HG03442 (cell line): Measurements from ENCODE around the gene LAMA5.

Experiments
- ATAC-seq: cut with Tn5 transposase; IDR thresholded peaks from one replicate; pipeline ENCODE4 v1.9.1; 2021; ENCODE audit warnings: mild to moderate bottlenecking, moderate library complexity; ENCODE audit not compliant: unreplicated experiment

LAMA5 gene

DNA sequence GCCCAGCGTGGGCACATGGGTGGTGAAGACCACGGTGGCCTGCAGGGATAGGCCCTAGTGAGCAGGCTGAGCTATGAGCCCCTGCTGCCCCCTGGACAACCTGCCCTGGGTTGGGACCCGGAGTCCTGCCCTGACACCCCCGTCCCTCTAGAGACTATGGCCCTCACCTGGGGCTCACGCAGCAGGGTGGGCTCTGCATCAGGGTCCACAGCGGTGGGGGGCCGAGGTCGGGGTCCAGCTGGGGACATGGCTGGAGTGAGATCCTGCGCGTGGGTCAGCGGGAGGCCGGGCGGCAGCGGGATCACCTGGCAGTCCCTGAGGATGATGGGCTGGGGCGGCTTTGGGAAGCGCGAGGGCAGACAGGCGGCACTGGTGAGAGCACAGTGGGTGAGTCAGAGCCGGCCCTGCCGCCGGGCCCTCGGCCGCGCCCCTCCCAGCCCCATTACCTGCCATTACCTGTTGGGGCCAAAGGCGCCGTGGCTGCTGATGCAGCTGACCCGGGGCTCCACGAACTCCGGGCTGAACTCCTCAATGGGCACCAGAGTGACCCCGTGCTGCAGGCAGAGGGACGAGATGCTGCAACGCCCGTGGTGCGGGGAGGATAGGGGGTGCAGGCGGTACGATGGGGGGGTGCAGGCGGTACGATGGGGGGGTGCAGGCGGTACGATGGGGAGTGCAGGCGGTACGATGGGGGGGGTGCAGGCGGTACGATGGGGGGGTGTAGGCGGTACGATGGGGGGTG is 36.4 kb downstream of the LAMA5 start:
- ATAC-seq: no peak

DNA sequence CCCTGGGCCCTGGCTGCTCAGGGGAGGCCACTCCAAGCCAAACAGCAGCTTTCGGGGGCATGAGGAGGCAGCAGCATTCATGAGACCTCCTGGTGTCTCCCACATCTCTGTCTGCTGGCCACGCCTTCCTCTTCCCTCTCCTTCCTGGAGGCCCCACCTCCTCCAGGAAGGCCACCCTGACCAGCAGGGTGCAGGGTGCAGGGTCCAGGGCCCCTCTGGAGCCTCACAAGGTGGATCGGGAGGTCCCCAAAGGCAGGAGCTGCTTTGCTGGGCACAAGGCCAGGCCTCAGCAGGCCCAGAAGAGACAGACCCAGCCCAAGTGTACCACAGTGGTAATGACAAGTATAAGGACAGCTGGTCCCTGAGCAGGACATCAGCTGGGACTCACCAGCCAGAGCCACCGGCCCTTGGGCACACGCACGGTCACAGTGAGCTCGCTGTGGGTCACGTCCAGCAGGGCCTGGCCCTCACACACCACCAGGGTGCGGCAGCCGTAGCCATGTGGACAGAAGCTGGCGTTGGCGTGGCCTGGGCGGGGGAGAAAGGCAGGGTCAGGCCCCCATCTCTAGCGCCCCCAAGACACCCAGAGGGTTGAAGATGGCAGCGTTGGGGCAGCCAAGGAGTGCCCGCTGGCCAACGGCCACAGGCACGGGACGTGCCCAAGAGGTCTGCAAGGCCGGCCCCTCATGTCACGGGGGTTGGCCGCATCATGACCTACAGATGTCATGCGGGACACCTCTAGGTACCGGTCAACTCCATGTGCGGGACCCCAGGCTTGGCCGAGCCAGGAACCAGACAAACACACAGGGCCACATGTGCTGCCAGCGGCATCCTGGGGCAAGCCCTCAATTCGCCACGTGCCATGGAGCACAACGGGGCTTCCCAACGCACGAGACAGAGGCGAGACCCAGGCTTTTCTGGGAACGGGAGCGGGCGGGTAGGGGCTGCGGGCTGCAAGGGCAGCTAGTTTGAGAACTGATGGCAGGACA is 37.4 kb downstream of the LAMA5 start:
- ATAC-seq: no peak

DNA sequence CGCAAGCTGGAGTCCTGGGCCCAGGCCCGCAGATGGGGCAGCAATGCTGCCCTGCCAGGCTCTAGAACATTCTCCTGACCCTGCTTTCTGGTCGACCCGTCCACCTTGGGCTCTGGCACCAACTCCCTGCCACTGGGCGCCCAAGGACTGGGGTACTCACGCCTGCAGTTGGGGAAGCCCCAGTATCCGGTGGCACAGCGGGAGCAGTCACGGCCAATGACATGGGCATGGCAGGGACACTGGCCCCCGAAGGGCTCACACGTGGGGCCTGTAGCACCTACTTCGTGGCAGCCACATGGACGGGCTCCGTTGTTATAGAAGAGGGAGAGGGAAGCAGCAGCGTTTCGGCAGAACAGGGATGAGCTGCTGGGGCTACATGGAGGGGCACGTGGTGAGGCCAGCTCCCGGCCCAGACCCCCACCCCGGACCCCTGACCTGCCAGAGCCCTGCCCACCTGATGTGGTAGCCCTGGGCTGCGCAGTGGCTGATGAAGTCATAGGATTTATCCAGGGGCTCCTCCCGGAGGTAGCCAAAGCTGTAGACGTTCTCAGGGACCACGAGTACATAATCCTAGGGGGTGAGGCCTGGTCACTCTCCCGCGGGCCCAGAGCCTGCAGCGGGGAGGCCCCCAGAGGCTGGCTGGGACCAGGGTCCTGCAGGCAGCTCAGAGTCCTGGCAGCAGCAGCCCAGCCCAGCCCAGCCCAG is 38.3 kb downstream of the LAMA5 start:
- no peak for ATAC-seq

DNA sequence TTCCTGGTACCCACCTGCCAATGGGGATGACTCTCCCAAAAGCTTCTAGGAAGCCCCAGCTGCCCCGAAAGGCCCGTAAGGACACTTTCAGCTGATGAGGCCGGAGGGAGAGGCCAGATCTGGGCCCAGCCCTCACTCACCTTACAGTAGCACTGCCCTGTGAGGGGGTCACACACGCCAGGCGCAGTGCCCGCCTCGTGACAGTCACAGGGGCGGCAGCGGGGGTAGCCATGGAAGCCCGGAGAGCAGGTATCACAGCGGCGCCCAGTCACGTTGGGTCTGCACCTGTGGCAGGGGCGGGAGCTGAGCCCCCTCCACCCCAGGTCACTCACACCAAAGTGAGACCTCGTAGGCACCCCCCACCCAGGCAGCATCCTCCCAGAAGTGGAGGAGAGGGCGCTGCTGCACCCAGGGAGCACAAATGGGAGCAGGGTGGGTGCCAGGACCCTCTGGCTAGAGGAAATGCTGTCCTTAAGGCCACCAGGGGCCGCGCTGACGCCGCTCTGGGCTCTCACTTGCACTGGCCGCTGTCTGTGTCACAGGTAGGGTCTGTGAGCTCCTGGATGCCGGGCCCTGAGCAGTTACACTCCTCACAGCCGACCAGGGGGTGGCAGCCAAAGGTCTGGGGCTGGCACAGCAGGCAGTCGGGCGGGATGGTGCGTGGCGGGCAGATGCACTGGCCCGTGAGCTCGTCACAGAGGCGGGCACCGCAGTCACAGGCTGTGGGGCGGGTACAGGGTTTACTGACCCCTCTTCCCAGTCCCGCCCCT is 39.2 kb downstream of the LAMA5 start:
- ATAC-seq: no peak

DNA sequence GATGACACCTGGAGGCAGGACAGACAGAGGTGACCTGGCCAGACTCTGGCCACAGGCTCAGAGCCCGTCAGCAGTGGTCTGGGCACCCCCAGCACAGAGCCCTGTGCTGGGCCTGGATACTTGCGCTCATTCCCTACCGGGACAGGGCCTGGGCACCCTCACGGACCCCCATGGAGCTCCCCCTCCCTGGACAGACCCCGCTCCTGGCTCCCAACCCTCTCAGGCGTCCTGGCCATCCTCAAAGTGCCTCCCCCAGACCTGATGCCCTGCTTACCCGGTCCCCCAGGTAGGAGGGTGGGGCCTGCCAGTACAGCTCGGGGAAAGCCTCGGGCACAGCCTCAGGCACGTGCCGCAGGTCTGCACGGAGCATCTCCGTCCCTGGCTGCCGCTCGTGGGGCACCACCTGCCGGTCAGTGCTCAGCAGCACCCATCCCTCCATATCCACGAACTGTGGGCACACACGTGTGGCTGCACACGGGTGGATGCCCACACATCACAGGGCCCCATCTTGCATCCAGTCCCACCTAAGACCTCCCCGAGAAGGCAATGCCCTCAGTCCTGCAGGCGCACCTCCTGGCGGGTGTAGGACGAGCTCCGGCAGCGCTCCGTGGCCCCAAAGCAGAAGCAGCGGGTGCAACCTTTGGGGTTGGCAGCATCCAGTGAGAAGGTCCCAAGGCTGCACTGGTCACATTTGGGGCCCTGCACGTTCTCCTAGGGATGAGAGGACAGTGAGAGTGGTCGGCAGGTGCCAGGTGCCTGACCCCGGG is 40.0 kb downstream of the LAMA5 start:
- ATAC-seq: no peak

DNA sequence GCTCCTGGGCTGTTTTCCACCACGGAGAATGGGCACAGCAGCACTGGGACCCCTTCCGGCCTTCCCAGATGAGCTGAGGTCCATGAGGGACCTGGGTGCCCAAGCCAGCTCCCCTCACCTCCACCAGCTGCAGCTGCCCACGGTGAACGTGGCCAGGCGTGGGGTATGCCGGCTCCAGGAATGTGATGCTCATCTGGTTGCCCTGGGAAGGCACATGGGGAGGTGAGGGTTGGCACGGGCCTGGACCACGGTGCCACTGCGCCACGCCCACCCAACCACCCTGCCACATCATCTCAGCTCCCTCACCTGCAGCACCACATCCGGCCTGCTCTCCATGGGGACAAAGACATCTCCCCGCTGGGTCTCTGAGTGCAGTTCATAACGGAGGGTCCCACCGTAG is 40.6 kb downstream of the LAMA5 start:
- ATAC-seq: no peak

DNA sequence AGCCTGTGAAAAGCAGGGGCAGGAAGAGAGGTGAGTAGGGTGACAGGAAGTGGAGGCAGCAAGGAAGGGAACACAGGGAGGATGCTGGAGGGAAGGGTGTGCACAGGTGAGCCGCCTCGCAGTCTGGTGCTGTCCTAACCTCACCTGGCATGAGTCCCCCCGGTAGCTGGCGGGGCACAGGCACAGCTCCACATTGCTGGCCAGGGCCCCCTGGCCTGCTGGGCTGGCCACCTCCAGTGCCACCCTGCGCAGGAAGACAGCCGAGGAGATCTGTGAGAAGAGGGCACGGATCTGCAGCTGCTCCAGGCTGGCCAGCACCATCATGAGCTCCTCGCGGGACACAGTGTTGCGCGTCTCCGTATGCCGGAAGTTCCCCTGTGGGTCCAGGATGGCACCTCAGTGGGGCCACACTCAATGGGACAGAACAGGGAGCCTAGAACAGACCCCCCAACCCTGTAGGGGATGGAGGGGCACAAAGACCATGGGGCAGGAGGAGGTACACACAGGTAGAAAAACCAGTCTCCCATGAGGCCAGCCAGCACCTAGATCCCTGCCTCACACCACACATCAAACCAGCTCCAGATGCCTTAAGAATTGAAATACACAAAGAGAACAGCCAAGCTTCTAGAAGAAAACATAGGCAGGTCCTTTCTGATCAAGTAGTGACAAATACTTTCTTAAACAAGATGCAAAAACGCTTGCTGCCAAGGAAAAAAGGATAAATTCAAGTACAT is 41.8 kb downstream of the LAMA5 start:
- ATAC-seq: no peak

DNA sequence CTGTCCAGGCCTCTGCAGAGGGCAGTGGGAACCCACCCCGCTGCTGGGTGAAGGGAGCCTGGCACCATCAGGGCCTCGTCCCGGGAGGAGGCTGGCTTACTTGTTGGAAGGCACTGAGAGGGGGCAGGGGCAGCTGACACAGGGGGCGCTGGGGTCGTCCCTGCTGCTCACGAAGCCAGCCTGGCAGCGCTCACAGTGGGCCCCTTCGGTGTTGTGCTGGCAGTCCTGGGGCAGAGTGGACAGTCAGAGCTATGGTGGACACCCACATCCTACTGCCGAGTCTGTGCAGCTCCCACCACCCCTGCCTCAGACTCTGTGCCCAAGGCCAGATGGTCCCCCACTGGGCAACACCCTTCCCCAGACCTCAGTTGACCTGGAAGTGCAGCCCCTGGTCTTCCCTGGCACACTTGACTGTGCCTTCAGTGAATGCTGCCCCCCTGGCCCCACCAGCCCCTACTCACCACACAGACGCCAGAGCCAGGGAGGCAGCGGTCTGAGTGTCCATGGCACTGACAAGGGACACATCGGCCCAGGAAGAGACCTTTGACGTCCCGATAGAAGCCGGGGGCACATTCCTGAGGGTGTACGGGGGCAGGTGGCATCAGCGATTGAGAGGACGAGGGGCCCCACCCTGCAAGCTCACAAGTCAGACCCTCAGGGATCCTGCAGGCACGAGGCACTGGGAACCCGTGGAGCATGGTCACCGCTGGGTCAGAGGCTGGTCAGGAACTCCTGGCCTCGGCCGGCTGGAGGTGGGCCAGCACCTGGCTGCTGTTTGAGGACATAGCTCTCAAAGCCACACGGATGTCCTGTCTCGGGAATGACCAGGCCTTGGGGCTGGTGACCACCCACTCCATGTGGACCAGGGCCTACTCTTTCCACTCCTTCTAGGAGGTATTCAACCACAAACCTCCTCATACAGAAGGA is 42.9 kb downstream of the LAMA5 start:
- no peak for ATAC-seq

DNA sequence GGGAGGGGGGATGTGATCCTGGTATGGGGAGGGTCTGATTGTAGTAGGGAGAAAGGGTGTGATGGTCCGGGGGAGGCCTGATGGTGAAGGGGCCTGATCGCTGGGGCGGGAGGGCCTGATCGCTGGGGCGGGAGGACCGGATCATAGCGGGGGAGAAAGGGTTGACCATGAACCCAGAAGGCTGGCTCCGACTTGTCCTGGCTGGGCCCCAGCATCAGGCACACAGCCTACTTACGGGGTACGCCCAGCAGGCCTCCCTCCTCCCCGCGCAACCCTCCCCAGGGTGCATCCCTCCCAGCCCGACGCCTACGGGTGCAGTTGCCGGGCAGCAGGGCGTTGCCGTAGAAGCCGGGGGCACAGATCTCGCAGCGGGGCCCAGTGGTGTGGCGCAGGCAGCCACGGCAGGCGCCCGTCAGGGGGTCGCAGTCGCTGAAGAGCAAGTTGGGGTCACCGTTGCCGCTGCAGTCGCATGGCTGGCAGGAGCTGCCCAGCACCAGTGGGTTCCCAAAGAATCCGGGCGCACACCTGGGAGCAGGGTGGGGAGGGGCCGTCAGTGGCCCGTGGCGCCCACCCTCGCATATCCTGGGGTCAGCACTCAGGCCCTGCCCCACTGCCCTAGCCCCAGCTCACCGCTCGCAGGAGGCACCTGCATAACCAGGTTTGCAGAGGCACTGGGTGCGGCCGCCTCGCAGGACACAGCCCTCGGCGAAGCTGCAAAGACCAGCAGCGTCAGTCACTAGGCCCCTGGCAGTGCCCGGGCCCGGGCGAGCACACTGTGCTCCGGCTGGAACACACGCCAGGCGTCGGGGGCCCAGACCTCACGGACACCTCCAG is 43.7 kb downstream of the LAMA5 start:
- ATAC-seq: no peak

DNA sequence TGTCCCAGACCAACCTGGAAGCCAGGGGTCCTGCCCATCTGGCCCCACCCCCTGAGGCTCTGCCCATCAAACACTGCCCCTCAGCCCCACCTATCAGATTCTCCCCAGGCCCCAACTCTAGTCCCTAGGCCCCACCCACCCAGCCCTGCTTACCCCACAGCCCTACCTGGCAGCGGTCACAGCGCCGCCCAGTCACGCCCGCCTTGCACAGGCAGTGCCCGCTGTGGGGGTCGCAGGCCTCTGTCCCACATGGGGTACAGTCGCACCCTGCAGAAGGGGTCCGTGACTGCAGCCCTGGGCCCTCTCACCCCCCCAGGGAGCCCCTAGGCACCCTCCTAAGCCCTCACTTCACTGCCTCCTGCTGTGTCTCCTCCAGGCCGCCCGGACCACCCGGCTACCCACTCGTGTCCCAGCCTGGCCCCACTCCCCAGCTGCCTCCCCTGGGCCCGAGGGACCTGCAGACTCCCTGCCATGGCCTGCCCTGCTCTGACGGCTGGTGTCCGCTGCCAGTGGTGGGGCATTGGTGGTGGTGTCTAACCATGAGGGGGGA is 44.5 kb downstream of the LAMA5 start:
- ATAC-seq: no peak

DNA sequence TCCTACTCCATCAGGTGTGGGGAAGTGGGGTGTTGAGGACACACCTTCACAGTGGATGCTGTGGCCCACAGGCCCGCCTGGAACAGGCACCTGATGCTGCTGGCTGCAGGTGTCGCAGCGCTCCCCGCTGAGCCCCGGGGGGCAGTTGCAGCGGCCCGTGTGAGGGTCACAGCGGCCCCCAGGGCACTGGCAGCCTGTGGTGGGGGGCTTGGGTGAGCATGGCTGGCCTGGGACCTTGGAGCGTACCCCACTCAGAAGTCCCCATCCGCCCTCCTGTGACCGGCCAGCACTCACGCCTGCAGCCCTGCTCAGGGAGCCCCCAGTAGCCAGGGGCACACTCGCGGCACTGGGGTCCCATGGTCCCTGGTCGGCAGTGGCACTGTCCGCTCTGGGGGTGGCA is 45.1 kb downstream of the LAMA5 start:
- no peak for ATAC-seq

DNA sequence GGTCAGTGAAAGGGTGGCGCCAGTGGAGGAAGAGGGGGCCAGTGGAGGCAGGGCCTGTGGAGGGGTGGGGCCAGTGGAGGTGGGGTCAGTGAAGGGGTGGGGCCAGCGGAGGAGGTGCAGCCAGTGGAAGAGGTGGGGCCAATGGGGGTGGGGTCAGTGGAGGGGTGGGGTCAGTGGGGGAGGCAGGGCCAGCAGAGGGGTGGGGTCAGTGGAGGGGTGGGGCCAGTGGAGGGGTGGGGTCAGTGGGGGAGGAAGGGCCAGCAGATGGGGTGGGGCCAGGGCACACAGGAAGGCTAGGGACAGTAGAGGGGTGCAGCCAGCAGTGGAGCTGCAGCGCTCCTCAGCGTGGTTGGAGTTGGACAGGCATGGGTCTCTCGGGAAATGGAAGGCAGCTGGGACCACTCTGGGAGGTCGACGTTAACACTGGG is 45.6 kb downstream of the LAMA5 start:
- no peak for ATAC-seq

DNA sequence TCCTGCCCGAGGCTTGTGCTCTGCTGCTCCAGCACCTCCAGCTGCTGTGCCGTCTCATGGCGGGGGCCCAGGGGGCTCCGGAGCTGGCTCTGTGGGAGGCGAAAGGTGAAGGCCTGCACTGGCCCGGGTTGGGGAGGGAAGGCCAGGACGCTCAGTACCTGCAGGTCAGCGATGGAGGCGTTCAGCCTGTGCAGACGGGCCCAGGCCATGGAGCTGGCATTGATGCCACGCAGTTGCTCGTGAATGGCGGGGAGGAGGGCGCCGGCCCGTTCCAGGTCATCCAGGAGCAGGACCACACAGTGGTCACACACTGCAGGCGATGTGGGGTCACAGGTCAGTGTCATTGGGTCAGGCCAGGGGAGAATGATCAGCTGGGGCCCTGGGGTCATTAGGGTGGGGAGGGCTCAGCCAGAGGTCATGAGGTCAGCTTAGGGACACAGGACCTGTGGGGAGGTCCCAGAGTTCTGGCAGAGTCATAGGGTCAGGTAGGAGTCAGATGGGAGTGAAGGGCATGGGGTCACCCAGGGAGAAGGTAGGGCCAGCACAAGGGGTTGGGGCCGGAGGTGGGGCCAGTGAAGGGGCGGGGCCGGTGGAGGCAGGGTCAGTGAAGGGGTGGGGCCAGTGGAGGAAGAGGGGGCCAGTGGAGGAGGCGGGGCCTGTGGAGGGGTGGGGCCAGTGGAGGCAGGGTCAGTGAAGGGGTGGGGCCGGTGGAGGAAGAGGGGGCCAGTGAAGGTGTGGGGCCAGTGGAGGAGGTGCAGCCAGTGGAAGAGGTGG is 46.3 kb downstream of the LAMA5 start:
- ATAC-seq: no peak

DNA sequence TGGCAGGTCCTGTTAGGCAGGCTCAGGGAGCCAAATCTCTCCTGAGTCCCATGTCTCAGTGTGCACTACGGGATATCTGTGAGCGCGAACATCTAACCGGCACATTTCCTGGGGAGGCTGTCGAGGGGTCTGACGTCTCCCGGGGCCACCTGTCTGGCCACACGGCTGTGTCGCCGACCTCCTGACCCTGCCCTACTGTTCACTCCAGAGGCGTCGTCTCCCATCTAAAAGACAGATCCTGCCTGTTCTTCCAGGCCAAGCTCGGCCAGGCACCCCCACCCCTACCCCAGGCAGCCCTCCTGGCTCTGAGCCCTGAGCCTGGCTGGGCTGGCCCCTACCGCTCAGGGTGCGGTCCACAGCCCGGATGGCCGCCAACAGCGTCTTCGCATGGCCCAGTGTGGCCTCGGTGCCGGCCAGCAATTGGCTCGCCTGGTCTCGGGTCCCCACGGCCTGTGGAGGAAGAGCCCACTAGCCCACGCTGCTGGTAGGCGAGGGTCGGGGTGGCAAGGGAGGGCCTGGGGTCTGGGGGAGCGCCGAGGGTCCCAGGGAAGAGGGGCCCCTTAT is 47.7 kb downstream of the LAMA5 start:
- ATAC-seq: no peak

DNA sequence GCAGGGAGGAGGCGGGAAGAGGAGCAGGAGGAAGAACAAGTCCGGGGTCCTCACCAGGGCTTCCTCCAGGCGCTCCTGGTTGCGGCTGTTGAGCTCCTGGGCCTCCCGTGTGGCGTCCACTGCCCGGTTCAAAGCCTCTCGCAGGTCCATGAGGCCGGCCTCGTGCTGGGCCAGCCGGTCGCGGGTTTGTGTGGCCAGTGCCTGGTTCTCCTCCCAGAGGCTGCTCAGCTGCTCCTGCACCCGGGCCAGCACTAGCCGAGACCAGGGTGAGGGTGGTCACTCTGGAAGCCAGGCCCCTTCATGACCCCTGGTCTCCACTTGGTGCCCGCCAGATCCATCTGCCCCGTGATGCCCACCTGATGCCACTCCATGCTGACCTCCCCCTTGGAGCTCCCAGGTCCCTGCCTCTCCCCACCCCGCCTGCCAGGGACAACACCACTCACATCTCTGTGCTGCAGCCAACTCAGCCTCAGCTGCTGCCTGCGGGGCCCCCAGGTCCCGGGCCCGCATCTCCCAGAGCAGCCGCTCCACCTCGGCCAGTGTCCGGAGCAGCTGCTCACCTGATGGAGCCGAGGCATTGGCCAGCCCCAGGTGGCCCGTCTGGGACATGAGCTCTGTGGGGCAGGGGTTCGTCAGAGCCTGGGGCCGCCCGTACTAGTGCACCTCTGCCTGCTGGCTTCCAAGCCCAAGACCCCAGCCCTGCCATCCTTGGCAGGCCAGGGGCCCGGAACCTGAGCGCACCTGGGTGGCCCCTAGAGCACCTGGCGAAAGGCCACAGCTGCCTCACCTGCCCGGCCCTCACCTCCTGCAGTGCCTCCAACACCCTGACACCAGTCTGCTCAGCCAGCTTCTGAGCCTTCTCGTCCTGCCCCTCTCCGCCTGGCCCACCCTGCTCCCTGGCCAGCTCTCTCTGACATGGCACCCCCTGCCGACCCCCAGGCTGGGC is 48.4 kb downstream of the LAMA5 start:
- no peak for ATAC-seq
